Liver (tissue), 9 donors: ENCODE results near the gene ATP6AP1. TPM values are rescaled to one million over a fixed set of nuclear protein-coding genes. Genes with fewer than 3 reads are reported as not detected.

Experiments used
- DNase-seq: peaks from one replicate; pipeline ENCODE4 v3.0.0-alpha.2; 2017; ENCODE audit warnings: low spot score
- H3K27ac ChIP-seq, 2 donors: one replicate each; pipeline ENCODE4 v1.7.0; 2013; ENCODE audit warnings: inconsistent platforms in 2 of 2, low read length in 2 of 2, control low read depth in 1 of 2, low read depth in 1 of 2, mild to moderate bottlenecking in 1 of 2
- H3K27me3 ChIP-seq, 4 donors: one replicate each; pipeline versions ENCODE4 v1.6.1 to v1.7.0; 2013; ENCODE audit warnings: low read length in 3 of 4, inconsistent platforms in 1 of 4, mild to moderate bottlenecking in 1 of 4, moderate library complexity in 1 of 4; ENCODE audit not compliant: control insufficient read depth in 4 of 4, insufficient read depth in 4 of 4
- H3K36me3 ChIP-seq, 4 donors: one replicate each; pipeline versions ENCODE4 v1.6.1 to v1.7.0; 2013; ENCODE audit warnings: low read length in 3 of 4, mild to moderate bottlenecking in 3 of 4, low read depth in 1 of 4, moderate library complexity in 1 of 4; ENCODE audit not compliant: control insufficient read depth in 4 of 4, insufficient read depth in 3 of 4
- H3K4me1 ChIP-seq, 4 donors: one replicate each; pipeline versions ENCODE4 v1.6.1 to v1.7.0; 2013; ENCODE audit warnings: low read length in 3 of 4, mild to moderate bottlenecking in 3 of 4, moderate library complexity in 1 of 4; ENCODE audit not compliant: control insufficient read depth in 4 of 4, insufficient read depth in 4 of 4
- H3K4me3 ChIP-seq, 3 donors: one replicate each; pipeline versions ENCODE4 v1.6.1 to v1.7.0; 2013; ENCODE audit warnings: low read length in 3 of 3, control low read depth in 1 of 3, low read depth in 1 of 3, mild to moderate bottlenecking in 1 of 3
- H3K9ac ChIP-seq, 2 donors: one replicate each; pipeline ENCODE4 v1.7.0; 2013; ENCODE audit warnings: low read length in 2 of 2, mild to moderate bottlenecking in 2 of 2, moderate library complexity in 2 of 2, control low read depth in 1 of 2, low read depth in 1 of 2
- H3K9me3 ChIP-seq, 4 donors: one replicate each; pipeline versions ENCODE4 v1.6.1 to v1.7.0; 2013; ENCODE audit warnings: low read length in 3 of 4; ENCODE audit not compliant: control insufficient read depth in 4 of 4
- ATF3 ChIP-seq: IDR thresholded peaks from 2 replicates; pipeline ENCODE4 v1.6.1; 2016; ENCODE audit warnings: antibody characterized with exemption
- EGR1 ChIP-seq, 2 donors: IDR thresholded peaks; 2 replicates each; pipeline ENCODE4 v1.6.1; 2016 to 2018; ENCODE audit warnings: antibody characterized with exemption in 2 of 2, low read depth in 2 of 2
- FOXA1 ChIP-seq: IDR thresholded peaks from 2 replicates; pipeline ENCODE4 v1.6.1; 2016; ENCODE audit warnings: antibody characterized with exemption
- FOXA2 ChIP-seq: IDR thresholded peaks from 2 replicates; pipeline ENCODE4 v1.6.1; 2016; ENCODE audit warnings: antibody characterized with exemption
- GABPA ChIP-seq, 2 donors: IDR thresholded peaks in 1 of 2; conservative IDR thresholded peaks in 1 of 2; 2 replicates each; pipeline ENCODE4 v1.6.1; 2016; ENCODE audit warnings: antibody characterized with exemption in 2 of 2, mild to moderate bottlenecking in 1 of 2, moderate library complexity in 1 of 2
- HNF4A ChIP-seq, 2 donors: conservative IDR thresholded peaks; 2 replicates each; pipeline ENCODE4 v1.6.1; 2016; ENCODE audit warnings: antibody characterized with exemption in 2 of 2, mild to moderate bottlenecking in 2 of 2
- HNF4G ChIP-seq: IDR thresholded peaks from 2 replicates; pipeline ENCODE4 v1.6.1; 2016; ENCODE audit warnings: antibody characterized with exemption
- JUND ChIP-seq, 2 donors: IDR thresholded peaks; 2 replicates each; pipeline ENCODE4 v1.6.1; 2016; ENCODE audit warnings: antibody characterized with exemption in 2 of 2
- NR2F2 ChIP-seq: IDR thresholded peaks from 2 replicates; pipeline ENCODE4 v1.6.1; 2016; ENCODE audit warnings: antibody characterized with exemption
- RAD21 ChIP-seq, 2 donors: IDR thresholded peaks; 2 replicates each; pipeline ENCODE4 v1.6.1; 2016; ENCODE audit warnings: antibody characterized with exemption in 2 of 2, mild to moderate bottlenecking in 2 of 2
- RXRA ChIP-seq, 2 donors: IDR thresholded peaks; 2 replicates each; pipeline ENCODE4 v1.6.1; 2017 to 2018; ENCODE audit warnings: antibody characterized with exemption in 2 of 2, mild to moderate bottlenecking in 1 of 2
- SP1 ChIP-seq: IDR thresholded peaks from 2 replicates; pipeline ENCODE4 v1.6.1; 2018; ENCODE audit warnings: antibody characterized with exemption, mild to moderate bottlenecking
- TAF1 ChIP-seq: conservative IDR thresholded peaks from 2 replicates; pipeline ENCODE4 v1.6.1; 2016; ENCODE audit warnings: antibody characterized with exemption, mild to moderate bottlenecking
- YY1 ChIP-seq: IDR thresholded peaks from 2 replicates; pipeline ENCODE4 v1.6.1; 2016; ENCODE audit warnings: antibody characterized with exemption, mild to moderate bottlenecking
- ZBTB33 ChIP-seq: IDR thresholded peaks from 2 replicates; pipeline ENCODE4 v1.6.1; 2016; ENCODE audit warnings: antibody characterized with exemption
- WGBS: extraction: QIAGEN DNeasy Blood & Tissue Kit; methylation state at CpG from one replicate; pipeline ENCODE4 v1.1.7; 2013; 5-methylcytosine and 5-hydroxymethylcytosine counted together
- polyA plus RNA-seq, 2 donors: library from polyadenylated mRNA; stranded (reverse) in 1 of 2; unstranded in 1 of 2; fragments of 200-250 nt in 1 of 2; fragments of >200 nt in 1 of 2; fragmentation: Nextera tagmentation in 1 of 2; extraction: Ambion mirVana in 1 of 2; gene quantifications; one replicate each; pipeline versions ENCODE4 v1.2.1 to v1.2.3, GENCODE V29; 2013 to 2015
- total RNA-seq, 2 donors: library from RNA; depleted of rRNA; stranded (reverse); fragments of >200 nt; gene quantifications; one replicate each; pipeline ENCODE4 v1.2.3, GENCODE V29; 2014
- TF ChIP-seq, protein P1 (sequence below): fragments of 150-350 bp; IDR thresholded peaks from 2 replicates; pipeline ENCODE4 v1.5.1; 2017; ENCODE audit warnings: improper control_type of control experiment, low read depth, low read length; ENCODE audit not compliant: missing input control
- TF ChIP-seq, protein P2 (sequence below): IDR thresholded peaks from 2 replicates; pipeline ENCODE4 v1.6.1; 2016; ENCODE audit warnings: antibody characterized with exemption
- TF ChIP-seq, protein P3 (sequence below): IDR thresholded peaks from 2 replicates; pipeline ENCODE4 v1.6.1; 2016; ENCODE audit warnings: antibody characterized with exemption, mild to moderate bottlenecking
- donor health status: healthy.
- donor health status: healthy.
- donor health status: healthy.
- donor health status: healthy.
- donor health status: healthy.

The ATP6AP1 gene
- total and polyA plus RNA-seq, 4 donors = 35.2 to 43.3 (median 40.8) TPM

GRCh38 chrX:154443992-154444754, 15.7 kb downstream of the ATP6AP1 start, which contains the start of gene FAM50A:
Gene FAM50A, plus strand, starts transcription at chrX:154444141. Its CDS starts 95 bp downstream, at chrX:154444236.
- DNase-seq = peak; percentile 83
- Histone ChIP-seq H3K27me3 (no peaks in the 10 kb centered on the region), H3K4me1 (peaks cover 10 to 20% (median 12%) of the 10 kb centered on the region in 4 donors), H3K9me3 (no peaks in the 10 kb centered on the region), H3K9ac (no peak within 1 kb of the TSS), H3K4me3 (peak within 1 kb of the TSS; percentile 43 to 77 (median 50)), H3K36me3 (peaks cover 0 to 12% (median 5%) of the 10 kb centered on the region in 4 donors), H3K27ac (peak within 1 kb of the TSS; percentile 22 to 74)
- TF ChIP-seq TAF1 (no peak), GABPA (IDR thresholded peaks at IDR 0.05 in 1 of 2, conservative IDR thresholded peaks at IDR 0.05 in 1 of 2) (no peak), JUND (IDR thresholded peaks at IDR 0.05) (no peak), NR2F2 (no peak), SP1 (no peak), ATF3 (no peak), ZBTB33 (no peak), RXRA (IDR thresholded peaks at IDR 0.05) (no peak), RAD21 (IDR thresholded peaks at IDR 0.05) (no peak), FOXA1 (no peak), YY1 (no peak), HNF4G (no peak), EGR1 (IDR thresholded peaks at IDR 0.05; ENCODE audit: low read depth in 2 of 2) (no peak), FOXA2 (no peak), HNF4A (conservative IDR thresholded peaks at IDR 0.05) (no peak)
- TF ChIP-seq, protein P1, sequence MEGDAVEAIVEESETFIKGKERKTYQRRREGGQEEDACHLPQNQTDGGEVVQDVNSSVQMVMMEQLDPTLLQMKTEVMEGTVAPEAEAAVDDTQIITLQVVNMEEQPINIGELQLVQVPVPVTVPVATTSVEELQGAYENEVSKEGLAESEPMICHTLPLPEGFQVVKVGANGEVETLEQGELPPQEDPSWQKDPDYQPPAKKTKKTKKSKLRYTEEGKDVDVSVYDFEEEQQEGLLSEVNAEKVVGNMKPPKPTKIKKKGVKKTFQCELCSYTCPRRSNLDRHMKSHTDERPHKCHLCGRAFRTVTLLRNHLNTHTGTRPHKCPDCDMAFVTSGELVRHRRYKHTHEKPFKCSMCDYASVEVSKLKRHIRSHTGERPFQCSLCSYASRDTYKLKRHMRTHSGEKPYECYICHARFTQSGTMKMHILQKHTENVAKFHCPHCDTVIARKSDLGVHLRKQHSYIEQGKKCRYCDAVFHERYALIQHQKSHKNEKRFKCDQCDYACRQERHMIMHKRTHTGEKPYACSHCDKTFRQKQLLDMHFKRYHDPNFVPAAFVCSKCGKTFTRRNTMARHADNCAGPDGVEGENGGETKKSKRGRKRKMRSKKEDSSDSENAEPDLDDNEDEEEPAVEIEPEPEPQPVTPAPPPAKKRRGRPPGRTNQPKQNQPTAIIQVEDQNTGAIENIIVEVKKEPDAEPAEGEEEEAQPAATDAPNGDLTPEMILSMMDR = no peak
- TF ChIP-seq, protein P2, sequence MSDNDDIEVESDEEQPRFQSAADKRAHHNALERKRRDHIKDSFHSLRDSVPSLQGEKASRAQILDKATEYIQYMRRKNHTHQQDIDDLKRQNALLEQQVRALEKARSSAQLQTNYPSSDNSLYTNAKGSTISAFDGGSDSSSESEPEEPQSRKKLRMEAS = no peak
- TF ChIP-seq, protein P3, sequence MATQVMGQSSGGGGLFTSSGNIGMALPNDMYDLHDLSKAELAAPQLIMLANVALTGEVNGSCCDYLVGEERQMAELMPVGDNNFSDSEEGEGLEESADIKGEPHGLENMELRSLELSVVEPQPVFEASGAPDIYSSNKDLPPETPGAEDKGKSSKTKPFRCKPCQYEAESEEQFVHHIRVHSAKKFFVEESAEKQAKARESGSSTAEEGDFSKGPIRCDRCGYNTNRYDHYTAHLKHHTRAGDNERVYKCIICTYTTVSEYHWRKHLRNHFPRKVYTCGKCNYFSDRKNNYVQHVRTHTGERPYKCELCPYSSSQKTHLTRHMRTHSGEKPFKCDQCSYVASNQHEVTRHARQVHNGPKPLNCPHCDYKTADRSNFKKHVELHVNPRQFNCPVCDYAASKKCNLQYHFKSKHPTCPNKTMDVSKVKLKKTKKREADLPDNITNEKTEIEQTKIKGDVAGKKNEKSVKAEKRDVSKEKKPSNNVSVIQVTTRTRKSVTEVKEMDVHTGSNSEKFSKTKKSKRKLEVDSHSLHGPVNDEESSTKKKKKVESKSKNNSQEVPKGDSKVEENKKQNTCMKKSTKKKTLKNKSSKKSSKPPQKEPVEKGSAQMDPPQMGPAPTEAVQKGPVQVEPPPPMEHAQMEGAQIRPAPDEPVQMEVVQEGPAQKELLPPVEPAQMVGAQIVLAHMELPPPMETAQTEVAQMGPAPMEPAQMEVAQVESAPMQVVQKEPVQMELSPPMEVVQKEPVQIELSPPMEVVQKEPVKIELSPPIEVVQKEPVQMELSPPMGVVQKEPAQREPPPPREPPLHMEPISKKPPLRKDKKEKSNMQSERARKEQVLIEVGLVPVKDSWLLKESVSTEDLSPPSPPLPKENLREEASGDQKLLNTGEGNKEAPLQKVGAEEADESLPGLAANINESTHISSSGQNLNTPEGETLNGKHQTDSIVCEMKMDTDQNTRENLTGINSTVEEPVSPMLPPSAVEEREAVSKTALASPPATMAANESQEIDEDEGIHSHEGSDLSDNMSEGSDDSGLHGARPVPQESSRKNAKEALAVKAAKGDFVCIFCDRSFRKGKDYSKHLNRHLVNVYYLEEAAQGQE = no peak
- WGBS = 1% methylated on average over 91 of the region's 94 CpGs
